ENCODE results near the gene TUBGCP2.

TUBGCP2 gene

DNA sequence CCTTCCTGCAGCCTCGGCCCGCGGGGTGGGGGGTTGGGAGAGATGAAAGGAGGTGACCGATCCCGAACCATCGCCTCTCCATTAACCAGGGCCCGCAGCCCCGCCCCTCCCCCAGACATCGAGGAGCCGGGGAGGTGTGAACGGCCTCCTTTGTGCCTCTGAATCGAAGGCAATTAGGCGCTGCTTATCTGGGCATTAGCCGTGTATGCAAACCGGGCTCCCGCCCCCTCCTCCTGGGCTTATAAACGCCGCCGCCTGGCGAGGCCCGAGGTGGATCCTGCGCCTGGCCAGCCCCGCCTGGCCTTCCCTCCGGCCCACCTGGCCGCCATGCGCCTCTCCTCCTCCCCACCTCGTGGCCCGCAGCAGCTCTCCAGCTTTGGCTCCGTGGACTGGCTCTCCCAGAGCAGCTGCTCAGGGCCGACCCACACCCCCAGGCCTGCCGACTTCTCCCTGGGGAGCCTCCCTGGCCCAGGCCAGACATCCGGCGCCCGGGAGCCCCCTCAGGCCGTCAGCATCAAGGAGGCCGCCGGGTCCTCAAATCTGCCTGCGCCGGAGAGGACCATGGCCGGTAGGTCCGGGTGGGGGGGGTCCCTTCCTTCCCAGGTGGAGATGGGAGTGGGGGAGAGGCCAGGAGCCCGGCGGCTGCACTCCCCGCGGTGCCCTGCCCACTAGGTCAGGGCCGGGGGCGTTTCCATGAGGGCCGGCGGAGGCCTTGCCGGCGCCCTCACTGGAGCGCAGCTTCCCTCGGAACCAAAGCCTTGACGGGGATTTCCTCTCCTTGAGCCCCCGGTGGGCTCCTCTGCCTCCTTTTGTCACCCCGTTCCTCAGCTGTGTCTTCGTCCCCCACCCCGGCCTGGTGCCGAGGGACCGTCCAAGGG lies 70.8 kb downstream of the TUBGCP2 start, which contains the start of gene VENTX:
TSS of gene VENTX (plus strand) at position 268 of the 878 bp plus-strand sequence. CDS start at position 328, 60 bp downstream.
- H3K36me3 ChIP-seq (ENCODE audit: control insufficient read depth, insufficient read depth, low read length), result no peaks in the 10 kb centered on the region
- no peaks in the 10 kb centered on the region for H3K79me2 ChIP-seq
- TF ChIP-seq, protein P1, sequence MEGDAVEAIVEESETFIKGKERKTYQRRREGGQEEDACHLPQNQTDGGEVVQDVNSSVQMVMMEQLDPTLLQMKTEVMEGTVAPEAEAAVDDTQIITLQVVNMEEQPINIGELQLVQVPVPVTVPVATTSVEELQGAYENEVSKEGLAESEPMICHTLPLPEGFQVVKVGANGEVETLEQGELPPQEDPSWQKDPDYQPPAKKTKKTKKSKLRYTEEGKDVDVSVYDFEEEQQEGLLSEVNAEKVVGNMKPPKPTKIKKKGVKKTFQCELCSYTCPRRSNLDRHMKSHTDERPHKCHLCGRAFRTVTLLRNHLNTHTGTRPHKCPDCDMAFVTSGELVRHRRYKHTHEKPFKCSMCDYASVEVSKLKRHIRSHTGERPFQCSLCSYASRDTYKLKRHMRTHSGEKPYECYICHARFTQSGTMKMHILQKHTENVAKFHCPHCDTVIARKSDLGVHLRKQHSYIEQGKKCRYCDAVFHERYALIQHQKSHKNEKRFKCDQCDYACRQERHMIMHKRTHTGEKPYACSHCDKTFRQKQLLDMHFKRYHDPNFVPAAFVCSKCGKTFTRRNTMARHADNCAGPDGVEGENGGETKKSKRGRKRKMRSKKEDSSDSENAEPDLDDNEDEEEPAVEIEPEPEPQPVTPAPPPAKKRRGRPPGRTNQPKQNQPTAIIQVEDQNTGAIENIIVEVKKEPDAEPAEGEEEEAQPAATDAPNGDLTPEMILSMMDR (IDR thresholded peaks at IDR 0.05), result no peak
- H3K4me2 ChIP-seq (ENCODE audit: low read length), result peak within 1 kb of the TSS; percentile 38
- no peak within 1 kb of the TSS for H2AFZ ChIP-seq
- H3K9me3 ChIP-seq (ENCODE audit: control insufficient read depth, low read length), result no peaks in the 10 kb centered on the region
- H3K4me3 ChIP-seq (ENCODE audit: low read depth, low read length), result peak within 1 kb of the TSS; percentile 11
- no peak within 1 kb of the TSS for H3K27ac ChIP-seq
- no peaks in the 10 kb centered on the region for H3K27me3 ChIP-seq (ENCODE audit: control insufficient read depth, insufficient read depth, low read length)
- H3K9ac ChIP-seq, result no peak within 1 kb of the TSS
- H3K4me1 ChIP-seq, result no peaks in the 10 kb centered on the region

GRCh38 chr10:133237241-133237587 lies 71.5 kb downstream of the TUBGCP2 start:
- H3K27me3 ChIP-seq (ENCODE audit: control insufficient read depth, insufficient read depth, low read length), result no peaks in the 10 kb centered on the region

DNA sequence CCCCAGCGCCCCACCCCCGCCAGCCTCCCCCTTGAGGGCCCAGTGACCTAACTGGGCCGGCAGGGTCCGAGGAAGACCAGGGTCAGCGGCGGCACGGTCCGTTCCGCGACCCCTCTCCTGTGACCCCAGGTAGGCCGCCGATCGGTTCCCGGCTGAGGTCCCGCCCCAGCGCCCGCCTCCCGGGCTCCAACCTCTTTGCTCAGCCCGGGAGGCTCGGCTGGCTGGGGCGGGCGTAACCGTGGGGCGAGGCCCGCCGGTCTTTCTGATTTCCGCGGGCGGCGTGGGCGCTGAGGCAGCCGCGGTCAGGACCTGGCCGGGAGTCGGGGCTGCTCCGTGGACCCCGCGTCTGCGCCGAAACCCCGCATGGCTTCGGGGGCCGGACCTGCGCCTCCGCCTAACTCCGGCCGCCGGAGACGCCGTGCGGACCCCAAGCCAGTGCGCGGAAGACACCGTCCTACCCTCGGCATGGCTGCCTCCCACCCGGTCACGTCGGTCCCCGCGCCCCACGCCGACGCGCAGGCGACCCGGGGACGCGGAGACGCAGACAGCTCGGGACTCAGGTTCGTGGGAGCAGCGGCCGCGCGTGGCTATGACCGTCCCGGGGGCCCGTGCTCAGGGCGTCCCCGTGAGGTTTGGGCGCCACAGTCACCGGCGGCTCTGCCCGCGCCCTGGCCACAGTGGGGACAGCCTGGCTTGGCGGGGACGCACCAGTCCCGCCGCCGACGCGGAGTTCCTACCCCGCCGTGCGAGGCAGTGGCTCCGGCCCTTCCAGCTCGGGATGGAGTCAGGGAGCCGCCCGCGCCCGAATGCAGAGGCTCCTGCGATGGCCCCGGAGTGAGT lies 72.1 kb downstream of the TUBGCP2 start:
- no peaks in the 10 kb centered on the region for H3K9me3 ChIP-seq (ENCODE audit: control insufficient read depth, low read length)

More at GRCh38 chr10:133237241-133237587, 71.5 kb downstream of the TUBGCP2 start:
- Histone ChIP-seq H3K4me2 (ENCODE audit: low read length) (peak overlapping the region; percentile 38), H3K27ac (no peak overlapping the region), H3K79me2 (no peaks in the 10 kb centered on the region), H3K4me1 (no peaks in the 10 kb centered on the region), H3K9me3 (ENCODE audit: control insufficient read depth, low read length) (no peaks in the 10 kb centered on the region), H3K36me3 (ENCODE audit: control insufficient read depth, insufficient read depth, low read length) (no peaks in the 10 kb centered on the region), H3K9ac (no peak overlapping the region), H2AFZ (no peak overlapping the region), H3K4me3 (ENCODE audit: low read depth, low read length) (no peak overlapping the region)
- TF ChIP-seq, protein P1 (IDR thresholded peaks at IDR 0.05), result no peak

DNA sequence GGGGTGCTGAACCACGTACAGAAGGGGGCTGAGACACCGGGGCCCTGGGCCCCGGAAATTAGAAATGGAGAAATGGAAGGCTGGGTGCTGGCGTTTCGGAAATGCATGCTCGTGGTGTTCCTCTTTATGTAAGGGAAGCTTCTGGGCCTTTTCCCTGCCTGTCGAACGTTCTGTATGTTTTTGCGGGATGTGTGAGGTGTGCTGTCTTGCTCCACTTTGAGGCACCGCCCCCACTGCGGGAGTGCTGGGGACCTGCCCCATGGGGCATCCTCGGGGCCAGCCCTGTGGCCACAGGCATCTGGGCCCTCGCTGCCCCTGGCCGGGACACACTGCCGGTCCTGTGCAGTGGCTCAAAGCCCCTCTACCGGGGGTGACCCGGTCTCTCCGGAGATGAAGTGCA lies 72.7 kb downstream of the TUBGCP2 start:
- H3K4me2 ChIP-seq (ENCODE audit: low read length), result no peak overlapping the region
- H3K4me3 ChIP-seq (ENCODE audit: low read depth, low read length), result no peak overlapping the region
- TF ChIP-seq, protein P1 (IDR thresholded peaks at IDR 0.05), result no peak
- no peaks in the 10 kb centered on the region for H3K9me3 ChIP-seq (ENCODE audit: control insufficient read depth, low read length)
- H3K9ac ChIP-seq, result no peak overlapping the region
- no peaks in the 10 kb centered on the region for H3K27me3 ChIP-seq (ENCODE audit: control insufficient read depth, insufficient read depth, low read length)
- no peaks in the 10 kb centered on the region for H3K4me1 ChIP-seq
- no peak overlapping the region for H3K27ac ChIP-seq
- H2AFZ ChIP-seq, result no peak overlapping the region
- H3K79me2 ChIP-seq, result no peaks in the 10 kb centered on the region
- no peaks in the 10 kb centered on the region for H3K36me3 ChIP-seq (ENCODE audit: control insufficient read depth, insufficient read depth, low read length)

More for the DNA sequence above, 72.1 kb downstream of the TUBGCP2 start:
- Histone ChIP-seq H3K27ac (no peak overlapping the region), H3K27me3 (ENCODE audit: control insufficient read depth, insufficient read depth, low read length) (no peaks in the 10 kb centered on the region), H3K4me2 (ENCODE audit: low read length) (peak overlapping the region; percentile 38), H3K36me3 (ENCODE audit: control insufficient read depth, insufficient read depth, low read length) (no peaks in the 10 kb centered on the region), H3K79me2 (no peaks in the 10 kb centered on the region), H2AFZ (no peak overlapping the region), H3K4me1 (no peaks in the 10 kb centered on the region), H3K4me3 (ENCODE audit: low read depth, low read length) (peak overlapping the region; percentile 11), H3K9ac (no peak overlapping the region)
- TF ChIP-seq, protein P1 (IDR thresholded peaks at IDR 0.05), result no peak

Data from parathyroid adenoma (tissue), 2 donors.